Tongue (tissue), 2 donors: ENCODE results near the gene HEMK1. TPM values are rescaled to one million over a fixed set of nuclear protein-coding genes. Genes with fewer than 3 reads are reported as not detected.

ENCODE experiments used
- DNase-seq: peaks from one replicate; pipeline ENCODE4 v3.0.0-alpha.2; 2015
- total RNA-seq: library from RNA; depleted of rRNA; stranded (reverse); fragments of >200 nt; gene quantifications from one replicate; pipeline ENCODE4 v1.2.3, GENCODE V29; 2014

The HEMK1 gene, protein sequence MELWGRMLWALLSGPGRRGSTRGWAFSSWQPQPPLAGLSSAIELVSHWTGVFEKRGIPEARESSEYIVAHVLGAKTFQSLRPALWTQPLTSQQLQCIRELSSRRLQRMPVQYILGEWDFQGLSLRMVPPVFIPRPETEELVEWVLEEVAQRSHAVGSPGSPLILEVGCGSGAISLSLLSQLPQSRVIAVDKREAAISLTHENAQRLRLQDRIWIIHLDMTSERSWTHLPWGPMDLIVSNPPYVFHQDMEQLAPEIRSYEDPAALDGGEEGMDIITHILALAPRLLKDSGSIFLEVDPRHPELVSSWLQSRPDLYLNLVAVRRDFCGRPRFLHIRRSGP
- total RNA-seq: 12.4 TPM

DNA sequence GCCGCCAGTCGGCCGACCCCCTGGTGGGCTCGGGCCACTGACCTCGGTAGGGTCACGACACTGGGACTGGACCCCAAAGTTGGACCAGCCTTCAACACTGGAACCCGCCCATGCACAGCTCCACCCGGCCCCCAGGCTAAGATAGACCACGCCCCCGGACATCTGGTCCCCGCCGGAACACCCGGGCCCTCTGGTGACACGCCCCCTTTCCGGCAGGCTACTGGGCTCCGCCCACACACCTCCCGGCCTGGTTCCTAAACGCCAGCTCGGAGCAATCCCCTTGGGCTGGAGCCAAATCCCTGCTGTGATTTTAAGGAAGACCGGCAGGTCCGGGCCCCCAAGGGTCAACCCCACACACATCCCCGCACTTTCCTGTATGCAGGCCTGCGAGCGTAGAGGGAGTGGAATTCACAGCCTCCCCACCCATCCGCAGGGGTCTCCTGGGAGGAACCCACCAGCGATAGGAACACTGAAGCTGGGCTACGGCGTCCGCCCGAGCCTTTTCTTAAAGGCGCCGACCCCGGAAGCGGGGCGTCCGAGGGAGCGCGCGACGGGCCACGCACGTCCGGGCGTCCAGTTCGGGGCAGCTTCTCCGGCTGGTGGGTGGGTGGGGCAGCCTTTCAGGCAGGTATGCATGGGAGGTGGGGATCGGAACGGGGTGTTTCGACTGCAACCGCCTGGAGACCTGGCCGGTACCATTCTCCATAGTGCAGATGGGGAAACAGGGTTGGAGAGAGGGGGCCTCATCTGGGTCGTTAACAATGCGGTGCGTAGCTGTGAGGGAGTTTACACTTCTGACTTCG is at the start of gene HEMK1:
HEMK1 (plus strand) TSS at position 576 of the 803 bp plus-strand sequence. CDS start 1,583 bp downstream, outside the sequence.
- peak; percentile 99 for DNase-seq

DNA sequence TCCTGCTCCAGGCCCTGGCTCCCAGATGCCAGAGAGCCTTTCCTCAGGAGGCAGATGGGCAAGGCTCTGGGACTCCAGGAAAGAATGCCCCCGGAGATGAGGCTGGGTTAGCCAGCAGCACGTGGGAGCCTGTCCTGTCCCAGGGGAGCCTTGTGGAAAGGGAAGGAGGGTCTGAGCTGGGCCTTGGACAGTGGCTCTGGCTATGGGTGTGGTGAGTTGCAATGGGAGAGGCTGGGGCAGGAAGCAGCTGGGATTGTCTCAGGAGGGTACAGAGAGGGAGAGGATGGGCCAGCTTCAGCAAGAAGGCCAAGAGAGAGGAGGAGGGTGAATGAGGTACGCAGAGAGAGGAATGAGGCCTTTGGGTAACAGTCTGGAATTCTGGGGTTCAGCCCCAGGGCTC is 48.5 kb upstream of the HEMK1 start:
- DNase-seq: no peak

DNA sequence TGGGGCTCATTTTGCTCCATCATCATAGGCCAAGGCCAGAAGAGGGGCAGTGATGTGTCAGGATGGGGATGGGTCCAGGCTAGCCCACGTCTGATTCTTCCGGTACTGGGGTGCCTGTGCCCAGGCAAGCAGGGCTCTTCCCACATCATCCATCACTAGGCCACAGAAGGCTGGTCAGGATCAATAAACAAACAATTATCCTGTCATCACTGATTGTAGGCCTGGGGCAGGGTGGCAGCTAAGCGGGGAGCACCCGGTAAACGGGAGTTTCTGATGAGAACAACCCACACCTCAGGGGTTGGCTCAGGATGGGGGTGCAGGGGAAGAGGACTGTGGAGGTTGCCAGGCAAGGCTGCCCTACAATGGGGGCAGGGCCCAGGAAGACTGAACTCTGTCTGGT is 47.8 kb upstream of the HEMK1 start:
- no peak for DNase-seq

DNA sequence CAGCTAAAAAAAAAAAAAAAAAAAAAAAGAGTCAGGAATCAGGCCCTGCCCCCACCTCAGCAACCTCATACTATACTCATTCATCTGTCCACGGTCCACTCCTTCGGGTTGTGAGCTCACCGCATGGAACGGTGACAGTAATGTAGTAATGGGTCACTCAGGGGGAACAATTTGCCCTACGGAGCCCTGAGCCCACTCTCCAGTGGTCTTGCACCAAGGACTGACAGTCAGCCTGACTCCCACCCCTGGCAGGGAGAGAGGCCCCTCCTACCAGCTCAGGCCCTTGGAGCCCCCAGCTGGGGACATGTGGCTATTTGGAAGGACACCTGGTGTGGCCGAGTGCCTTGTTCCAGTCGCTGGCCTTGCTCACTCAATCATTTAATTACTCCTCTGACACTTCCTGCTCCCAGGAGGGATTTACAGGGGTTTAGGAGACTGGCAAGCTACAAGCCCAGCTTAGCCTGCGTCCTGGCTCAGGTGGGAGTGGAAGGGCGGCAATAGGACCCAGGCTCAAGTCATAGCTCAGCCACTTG is 46.0 kb upstream of the HEMK1 start:
- DNase-seq: no peak

DNA sequence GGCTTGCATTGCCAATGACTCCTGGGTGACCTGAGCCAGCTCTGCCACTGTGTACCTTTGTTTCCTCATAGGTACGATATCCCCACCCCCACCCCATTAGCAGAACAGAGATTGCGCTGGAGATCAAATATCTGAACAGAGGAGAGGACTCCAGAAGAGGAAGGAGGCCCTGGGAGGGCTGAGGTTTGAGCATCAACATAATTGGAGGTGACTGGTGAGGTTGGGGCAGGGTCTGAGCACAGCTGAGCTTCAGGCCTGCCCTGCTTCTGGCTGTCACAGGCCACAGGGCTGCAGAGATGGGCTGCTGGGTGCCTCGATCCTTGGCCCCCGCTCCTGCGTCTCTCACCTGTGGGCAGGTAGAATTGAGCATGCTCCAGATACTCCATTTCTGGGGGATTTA is 44.6 kb upstream of the HEMK1 start:
- DNase-seq: no peak

DNA sequence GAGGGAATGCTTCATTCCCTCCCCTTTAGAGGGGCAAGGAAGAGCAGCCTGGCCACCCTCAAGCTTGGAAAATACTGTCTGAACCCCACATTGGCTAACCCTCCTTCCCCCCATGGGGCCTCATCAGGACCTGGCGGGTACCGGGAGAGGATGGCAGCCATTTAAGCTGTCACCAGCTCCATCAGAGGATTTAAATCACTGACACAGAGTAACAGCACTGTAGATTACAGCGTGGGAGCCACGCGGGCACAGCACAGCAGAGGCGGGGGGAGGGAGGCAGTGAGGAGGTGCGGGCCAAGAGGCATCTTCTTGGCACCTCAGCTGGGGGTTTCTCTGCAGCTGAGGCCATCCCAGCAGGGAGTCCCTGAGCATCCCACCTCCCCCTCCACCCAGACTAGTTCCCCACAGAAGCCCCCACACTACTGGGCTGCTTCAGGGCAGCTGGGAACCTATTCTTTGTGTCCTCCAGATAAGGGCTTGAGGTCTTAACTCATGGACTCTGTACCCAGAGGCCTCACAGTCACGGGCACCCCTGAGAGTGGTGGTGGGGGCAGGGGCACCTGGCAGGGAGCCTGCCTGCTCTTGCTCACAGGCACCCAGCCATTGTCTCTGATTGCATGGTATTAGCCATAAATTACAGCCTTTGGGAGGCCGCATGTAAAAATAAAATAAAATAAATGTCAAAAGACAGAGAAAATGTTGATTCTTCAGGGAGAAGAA is 44.0 kb upstream of the HEMK1 start:
- DNase-seq: no peak

DNA sequence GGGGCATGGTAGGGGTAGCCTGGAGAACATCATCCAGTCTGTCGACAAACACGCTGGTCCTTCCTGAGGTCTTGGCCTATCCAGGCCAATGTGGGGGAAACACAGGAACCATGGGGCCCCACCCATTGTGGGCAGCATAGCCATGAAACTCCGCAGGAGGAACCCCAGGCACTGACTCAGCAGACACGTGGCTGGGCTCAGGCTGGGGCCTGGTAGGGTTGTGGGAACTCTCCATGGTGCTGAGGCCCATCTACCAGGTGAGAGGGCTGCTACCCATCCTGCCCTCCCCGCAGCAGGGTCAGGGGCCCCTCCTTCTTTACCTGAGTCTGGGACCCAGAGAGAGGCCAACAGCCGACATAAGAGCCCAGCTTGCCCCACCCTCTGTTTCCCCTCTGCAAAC is 43.3 kb upstream of the HEMK1 start:
- DNase-seq: peak; percentile 74

DNA sequence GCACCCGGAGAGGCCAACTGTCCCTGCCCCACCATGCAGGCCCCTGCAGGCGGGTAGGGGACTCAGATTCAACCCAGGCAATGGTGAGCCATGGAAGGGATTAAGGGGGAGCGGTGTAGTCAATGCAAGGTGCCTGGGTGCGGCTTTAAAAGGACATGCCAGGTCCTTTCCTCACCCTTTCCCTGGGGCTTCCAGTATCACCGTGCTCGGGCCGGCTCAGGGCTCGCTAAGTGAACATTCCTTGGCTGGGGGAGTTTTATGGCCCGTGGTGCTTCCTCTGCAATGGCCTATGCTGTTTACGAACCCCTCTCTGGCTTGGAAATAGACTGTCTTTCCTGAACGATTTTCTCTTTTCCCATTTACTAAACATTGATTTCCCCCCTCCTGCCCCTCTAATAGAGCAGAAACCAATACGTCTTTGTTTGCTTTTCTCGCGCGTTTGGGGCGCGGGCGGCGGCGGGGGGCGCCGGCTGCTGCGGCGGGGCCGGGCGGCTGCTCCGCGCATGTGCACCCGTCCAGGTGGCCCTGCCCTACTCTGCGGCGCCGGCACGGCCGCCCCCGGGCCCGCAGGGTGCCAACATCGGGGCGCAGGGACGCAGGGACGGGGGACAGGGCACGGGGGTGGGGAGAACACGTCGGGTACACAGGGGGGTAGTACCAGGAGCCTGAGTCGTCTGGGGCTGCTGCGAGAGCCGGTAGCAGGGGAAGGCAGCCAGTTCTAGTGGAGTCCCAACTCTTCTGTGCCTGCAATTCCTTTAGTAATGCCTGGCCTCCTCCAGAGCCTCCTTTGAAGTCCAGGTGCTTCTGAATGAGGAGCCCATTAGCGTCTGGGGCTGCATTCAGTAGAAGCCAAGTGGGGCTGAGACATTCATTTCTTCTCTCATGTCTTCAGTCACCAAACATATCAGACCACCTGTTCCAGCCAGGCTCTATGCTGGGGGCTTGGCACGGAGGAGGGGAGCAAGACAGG is 39.0 kb upstream of the HEMK1 start:
- DNase-seq: no peak

DNA sequence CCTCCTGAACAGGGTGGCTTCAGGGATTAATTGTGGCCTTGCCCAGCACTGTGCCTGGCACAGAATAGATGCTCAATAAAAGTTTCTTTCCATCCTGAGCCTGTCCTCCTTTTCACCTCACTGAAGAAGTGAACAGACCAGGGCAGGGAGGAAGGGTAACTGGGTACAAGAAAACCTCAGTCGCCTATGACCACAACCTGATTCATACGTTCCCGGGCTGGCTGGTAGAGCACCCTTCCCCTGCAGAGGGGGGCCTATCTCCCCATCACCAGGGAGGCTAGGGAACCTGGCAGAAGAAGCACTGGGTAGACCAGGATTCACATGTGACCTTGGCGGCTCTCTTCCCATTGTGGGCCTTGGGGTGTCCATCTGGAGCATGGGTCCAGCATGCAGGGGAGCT is 38.1 kb upstream of the HEMK1 start:
- no peak for DNase-seq

DNA sequence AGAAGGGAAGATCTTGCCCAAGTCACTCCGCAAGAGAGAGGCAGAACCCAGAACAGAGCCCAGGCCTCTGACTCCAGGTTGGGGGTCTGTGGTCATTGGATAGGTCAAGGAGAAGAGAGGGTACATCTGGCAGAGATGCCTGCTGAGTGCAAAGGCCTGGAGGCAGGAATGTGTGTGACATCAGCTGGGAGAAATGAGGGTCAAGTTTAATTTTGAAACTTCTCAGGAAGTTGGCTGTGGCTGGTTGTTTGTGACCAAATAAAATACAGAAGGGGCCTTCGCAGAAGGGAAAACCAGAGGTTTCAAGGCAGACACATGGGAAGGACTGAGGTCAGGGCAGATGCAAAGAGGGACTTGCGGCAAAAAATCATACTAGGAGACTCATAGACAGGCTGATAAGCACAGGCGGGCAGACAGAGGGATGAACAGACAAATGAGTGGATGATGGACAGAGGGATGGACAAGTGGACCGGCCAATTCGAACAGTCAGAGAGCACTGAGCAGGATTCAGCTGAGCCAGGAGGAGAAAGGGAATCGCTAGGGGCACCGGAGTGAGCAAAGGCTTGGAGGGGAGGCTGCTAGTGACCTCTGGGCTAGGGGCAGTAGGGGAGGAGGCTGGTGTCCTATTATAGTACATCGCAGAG is 37.1 kb upstream of the HEMK1 start:
- DNase-seq: no peak

DNA sequence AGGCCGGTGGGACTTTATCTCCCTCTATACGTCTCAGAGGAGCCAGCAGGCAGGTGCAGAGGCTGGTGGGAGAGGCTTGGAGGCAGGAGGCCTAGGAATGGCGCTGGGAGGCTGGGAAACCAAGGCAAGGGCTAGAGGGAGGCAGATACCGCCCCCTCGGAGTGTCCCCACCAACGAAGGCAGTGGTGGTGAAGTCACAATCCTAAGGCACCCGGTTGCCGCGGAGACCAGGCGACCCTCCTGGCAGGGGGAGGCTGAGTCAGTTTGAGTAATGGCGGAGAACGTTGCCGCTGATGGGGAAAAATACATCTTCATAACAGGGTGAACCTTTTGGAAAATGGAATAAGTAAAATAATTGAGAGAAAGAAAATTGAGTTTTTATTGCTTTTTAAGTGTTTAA is 36.0 kb upstream of the HEMK1 start:
- no peak for DNase-seq

DNA sequence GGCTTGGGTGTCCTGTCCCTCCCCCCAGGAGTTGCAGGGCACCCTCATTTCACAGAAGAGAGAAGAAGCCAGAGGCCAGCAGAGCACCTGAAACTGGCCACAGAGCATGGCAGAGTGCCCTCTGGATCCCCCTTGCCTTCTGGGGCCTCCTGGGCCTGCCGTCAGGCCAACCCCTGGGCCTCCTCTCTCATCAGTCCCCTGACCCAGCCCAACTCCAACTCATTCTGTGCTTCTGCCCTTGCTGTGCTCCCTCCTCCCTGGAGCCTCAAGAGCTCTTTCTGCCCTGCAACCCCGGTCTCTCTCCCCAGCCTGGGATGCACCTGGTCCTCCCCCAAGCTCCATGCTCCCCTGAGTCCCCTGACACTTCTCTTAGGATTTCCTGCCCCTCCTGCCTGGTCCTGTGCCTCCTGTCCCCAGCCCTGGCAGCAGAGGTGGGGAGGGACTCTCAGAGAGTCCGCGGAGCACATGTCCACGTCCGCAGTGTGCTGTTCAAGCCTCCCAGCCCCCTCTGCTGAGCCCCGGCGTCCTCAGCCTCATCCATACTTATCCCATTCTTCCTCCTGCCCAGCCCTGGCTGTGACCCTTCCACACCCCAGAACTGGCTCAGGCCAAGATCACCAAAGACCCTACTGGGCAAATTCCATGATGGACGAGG is 35.4 kb upstream of the HEMK1 start:
- no peak for DNase-seq

DNA sequence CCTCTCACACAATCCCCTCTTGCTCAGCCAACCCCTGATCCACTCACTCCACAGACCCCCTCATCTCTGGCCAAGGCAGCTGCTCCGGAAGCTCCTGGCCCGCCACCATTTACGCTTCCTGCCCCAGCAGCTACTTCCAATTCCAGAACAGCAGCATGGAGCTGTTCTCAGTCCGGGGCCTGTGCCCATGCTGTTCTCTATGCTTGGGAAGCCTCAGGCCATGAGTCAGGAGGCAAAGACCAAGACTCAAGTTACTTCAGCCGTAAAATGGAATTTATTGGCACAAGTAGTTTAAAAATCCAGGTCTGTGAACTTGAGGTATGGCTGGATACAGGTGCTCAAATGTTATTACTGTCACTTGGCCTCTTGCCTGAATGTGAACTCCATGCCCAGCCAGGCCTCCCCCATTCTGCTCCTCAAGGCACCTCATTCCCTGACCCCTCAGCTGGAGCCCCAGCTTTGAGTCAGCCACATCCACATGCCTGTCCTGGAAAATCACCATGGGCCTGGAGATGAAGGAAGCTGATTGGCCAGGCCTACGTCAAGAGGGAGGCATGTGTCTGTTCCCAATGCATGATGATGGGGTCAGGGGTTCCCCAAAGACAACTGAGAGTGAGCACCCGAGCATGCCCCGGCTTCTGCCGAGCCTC is 34.5 kb upstream of the HEMK1 start:
- peak; percentile 49 for DNase-seq

DNA sequence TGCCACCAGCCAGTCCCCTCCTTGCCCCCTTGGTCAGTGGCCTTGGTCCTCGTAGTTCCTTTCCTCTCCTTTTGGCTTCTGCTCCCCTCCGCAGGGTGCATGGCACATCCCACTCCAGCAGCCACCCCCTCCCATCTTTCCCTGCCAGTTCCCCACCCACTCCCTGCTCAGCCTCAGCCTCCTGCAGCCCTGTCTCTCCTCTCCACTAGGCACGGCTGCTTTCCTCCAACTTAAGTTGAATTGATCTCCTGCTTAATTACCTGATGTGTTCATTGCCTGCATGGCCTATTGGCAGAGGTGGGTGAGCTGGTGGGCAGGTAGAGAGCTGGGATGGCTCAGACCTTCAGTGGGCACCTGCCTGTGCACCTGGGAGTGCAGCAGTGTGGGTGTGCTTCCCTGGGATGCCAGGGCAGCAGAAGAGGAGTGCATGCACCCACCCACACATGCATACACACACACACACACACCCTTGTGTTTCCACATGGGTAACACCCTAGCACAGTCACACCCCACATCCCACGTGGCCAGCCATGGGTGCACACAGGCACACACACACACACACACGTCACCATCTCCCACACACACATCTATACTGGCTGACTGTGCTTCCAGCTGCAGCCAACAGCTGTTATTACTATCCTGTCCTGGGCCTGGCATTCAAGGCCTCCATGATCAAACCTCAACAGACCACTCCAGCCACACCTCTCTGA is 32.7 kb upstream of the HEMK1 start:
- DNase-seq: no peak

DNA sequence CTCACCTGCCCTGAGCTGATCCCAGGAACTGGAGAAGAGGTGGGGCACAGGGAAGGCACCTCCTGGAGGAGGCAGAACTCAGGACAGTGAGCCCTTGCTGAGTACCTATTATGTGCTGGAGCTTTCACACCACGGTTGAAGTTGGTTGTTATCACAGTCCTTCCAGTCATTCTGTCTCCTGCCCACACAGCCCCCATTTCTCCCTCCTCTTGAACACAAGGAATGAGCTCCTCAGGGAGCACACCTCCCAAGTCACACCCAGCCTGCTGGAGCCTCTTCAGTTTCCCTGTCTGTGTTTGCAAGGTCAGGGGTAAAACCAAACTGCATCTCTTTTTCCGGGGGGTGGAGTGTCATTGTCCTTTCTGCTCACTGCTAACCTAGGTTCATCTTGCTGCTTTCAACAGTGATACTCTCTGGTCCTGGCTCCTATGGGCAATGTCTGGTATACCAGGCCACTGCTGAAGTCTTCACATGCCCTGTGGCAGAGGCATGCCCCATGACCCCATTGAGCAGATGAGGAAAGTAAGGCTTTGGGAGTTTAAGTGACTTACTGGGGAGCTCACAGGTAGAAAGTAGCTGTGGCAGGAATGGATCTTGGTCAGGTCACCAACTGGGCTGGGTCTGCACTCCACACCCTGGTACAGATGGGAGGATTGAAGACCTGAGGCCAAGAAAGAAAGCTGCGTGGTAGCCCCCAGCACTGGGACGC is 31.7 kb upstream of the HEMK1 start:
- no peak for DNase-seq

DNA sequence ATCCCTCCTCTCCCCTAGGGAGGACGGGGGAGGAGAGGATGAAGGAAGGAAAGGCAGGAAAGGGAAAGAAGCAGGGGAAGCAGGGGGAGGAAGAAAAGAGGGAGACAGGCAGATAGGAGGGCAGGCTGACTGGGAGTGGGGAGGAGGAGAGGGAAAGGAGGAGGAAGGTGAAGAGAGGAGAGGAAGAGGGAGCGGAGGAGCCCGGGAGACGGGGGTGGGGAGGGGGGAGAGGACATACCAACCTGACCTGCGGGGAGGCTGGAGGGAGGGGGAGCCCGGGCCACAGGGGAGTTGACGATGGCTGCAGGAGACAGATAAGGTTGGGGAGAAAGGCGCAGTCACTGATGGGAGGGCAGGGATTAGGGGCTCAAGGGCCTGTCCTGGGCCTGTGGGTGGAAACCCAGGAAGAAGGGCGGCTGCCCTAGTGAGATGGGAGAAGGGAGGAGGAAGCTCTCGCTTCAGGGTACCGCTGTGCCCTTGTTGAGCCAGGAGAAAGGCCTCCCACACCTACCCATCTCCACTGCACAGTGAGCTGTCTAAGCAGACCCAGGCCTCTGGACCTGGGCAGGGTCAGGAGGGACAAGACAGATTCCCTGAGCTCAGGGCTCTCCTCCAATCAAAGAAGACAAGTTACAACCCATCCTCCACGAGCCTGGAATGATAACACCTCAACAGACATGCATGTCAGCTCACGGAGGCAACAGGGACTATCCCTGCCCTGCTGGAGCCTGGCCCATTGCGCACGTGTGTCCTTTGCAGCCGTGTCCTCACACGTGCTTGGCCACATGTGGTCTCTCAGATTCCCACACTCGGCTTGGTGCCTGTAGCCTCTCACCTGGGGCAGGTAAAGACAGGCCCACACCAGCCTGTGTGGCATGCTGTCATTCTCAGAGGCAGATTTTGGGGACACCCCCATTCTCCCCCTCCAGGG is 29.7 kb upstream of the HEMK1 start:
- DNase-seq: no peak
